Activated naive CD4-positive, alpha-beta T cell treated with anti-CD3 and anti-CD28 coated beads, Interleukin-2, amount 50 U/mL, for 72 hours (primary cell): ENCODE data around the gene AFG3L2. TPM values are rescaled to one million over a fixed set of nuclear protein-coding genes. Genes with fewer than 3 reads are reported as not detected.
"Not testable (repeated sequence)": the region's sequence is repeated elsewhere in the genome, so short reads cannot be mapped to it uniquely, and the experiment has no call there.

ENCODE experiments used
- ATAC-seq, 2 donors: fragments of 150-1000 bp; cut with Tn5 transposase; 2 replicates each; pipeline ENCODE4 v1.10.0; 2021; ENCODE audit warnings: mild to moderate bottlenecking in 2 of 2, moderate library complexity in 2 of 2
- DNase-seq, 2 donors: peaks; one replicate each; pipeline ENCODE4 v3.0.0; 2021 to 2022; ENCODE audit warnings: low spot score in 2 of 2
- H3K27ac Mint-ChIP-seq, 2 donors: one replicate each; pipeline ENCODE4 v1.8.0; 2022; ENCODE audit warnings: mild to moderate bottlenecking in 2 of 2, mixed read lengths in 2 of 2
- H3K36me3 Mint-ChIP-seq, 2 donors: one replicate each; pipeline ENCODE4 v1.8.0; 2022; ENCODE audit warnings: mixed read lengths in 2 of 2
- H3K9me3 Mint-ChIP-seq, 2 donors: one replicate each; pipeline ENCODE4 v1.8.0; 2022; ENCODE audit warnings: mixed read lengths in 2 of 2
- total RNA-seq, 2 donors: library from RNA; stranded (reverse); gene quantifications; one replicate each; pipeline ENCODE4 v1.2.3, GENCODE V29; 2022

AFG3L2 gene
- total RNA-seq, 2 donors from 2014 or later = 36.8 to 52.3 TPM

GRCh38 chr18:12403601-12404506, 26.8 kb upstream of the AFG3L2 start:
- ATAC-seq (no peak), DNase-seq (no peak)
- no peak overlapping the region for H3K27ac Mint-ChIP-seq
- H3K36me3 Mint-ChIP-seq = no peaks in the 10 kb centered on the region
- no peaks in the 10 kb centered on the region for H3K9me3 Mint-ChIP-seq

GRCh38 chr18:12401881-12402280, 24.9 kb upstream of the AFG3L2 start:
- DNase-seq = no peak
- ATAC-seq = peak in 1 of 2 donors; percentile 26
- H3K36me3 Mint-ChIP-seq = no peaks in the 10 kb centered on the region
- no peak overlapping the region for H3K27ac Mint-ChIP-seq
- no peaks in the 10 kb centered on the region for H3K9me3 Mint-ChIP-seq

- Mint-ChIP-seq H3K9me3 (no peaks in the 10 kb centered on the region), H3K27ac (no peak overlapping the region), H3K36me3 (no peaks in the 10 kb centered on the region)
- no peak for DNase-seq
- ATAC-seq = no peak
These were observed 22.2 kb upstream of the AFG3L2 start for GRCh38 chr18:12399231-12399630.

- no peak for DNase-seq
- Mint-ChIP-seq H3K36me3 (no peaks in the 10 kb centered on the region), H3K27ac (no peak overlapping the region)
These were observed 21.6 kb upstream of the AFG3L2 start for GRCh38 chr18:12398625-12399024.

GRCh38 chr18:12397793-12398192, 20.8 kb upstream of the AFG3L2 start:
- Mint-ChIP-seq H3K36me3 (no peaks in the 10 kb centered on the region), H3K9me3 (no peaks in the 10 kb centered on the region), H3K27ac (no peak overlapping the region)
- no peak for ATAC-seq
- no peak for DNase-seq

More at GRCh38 chr18:12398625-12399024, 21.6 kb upstream of the AFG3L2 start:
- ATAC-seq = no peak
- H3K9me3 Mint-ChIP-seq = no peaks in the 10 kb centered on the region

GRCh38 chr18:12397254-12397653, 20.2 kb upstream of the AFG3L2 start:
- no peaks in the 10 kb centered on the region for H3K9me3 Mint-ChIP-seq
- H3K36me3 Mint-ChIP-seq = no peaks in the 10 kb centered on the region
- ATAC-seq (no peak), DNase-seq (no peak)
- H3K27ac Mint-ChIP-seq = no peak overlapping the region

- DNase-seq = no peak
- Mint-ChIP-seq H3K9me3 (no peaks in the 10 kb centered on the region), H3K27ac (no peak overlapping the region), H3K36me3 (no peaks in the 10 kb centered on the region)
- ATAC-seq = no peak
These were observed 17.4 kb upstream of the AFG3L2 start for GRCh38 chr18:12394428-12394827.

GRCh38 chr18:12393998-12394397, 17.0 kb upstream of the AFG3L2 start:
- no peak for ATAC-seq
- H3K9me3 Mint-ChIP-seq = no peaks in the 10 kb centered on the region
- no peak overlapping the region for H3K27ac Mint-ChIP-seq
- no peak for DNase-seq
- no peaks in the 10 kb centered on the region for H3K36me3 Mint-ChIP-seq

- Mint-ChIP-seq H3K27ac (no peak overlapping the region), H3K9me3 (no peaks in the 10 kb centered on the region), H3K36me3 (no peaks in the 10 kb centered on the region)
- ATAC-seq = no peak
- DNase-seq = no peak
These were observed 16.5 kb upstream of the AFG3L2 start for GRCh38 chr18:12393510-12393909.

- DNase-seq (peak in 1 of 2 donors; percentile 52), ATAC-seq (peak; percentile 83 to 94)
- Mint-ChIP-seq H3K36me3 (no peaks in the 10 kb centered on the region), H3K27ac (no peak overlapping the region), H3K9me3 (no peaks in the 10 kb centered on the region)
These were observed 14.6 kb upstream of the AFG3L2 start for GRCh38 chr18:12391487-12392165.

- DNase-seq (no peak), ATAC-seq (no peak)
- Mint-ChIP-seq H3K9me3 (no peaks in the 10 kb centered on the region), H3K36me3 (no peaks in the 10 kb centered on the region), H3K27ac (no peak overlapping the region)
These were observed 11.4 kb upstream of the AFG3L2 start for GRCh38 chr18:12388442-12388841.

- no peak for DNase-seq
- no peaks in the 10 kb centered on the region for H3K9me3 Mint-ChIP-seq
- ATAC-seq = no peak
- no peaks in the 10 kb centered on the region for H3K36me3 Mint-ChIP-seq
- H3K27ac Mint-ChIP-seq = no peak overlapping the region
These were observed 7.2 kb upstream of the AFG3L2 start for GRCh38 chr18:12384261-12384660.

- DNase-seq, H3K36me3 Mint-ChIP-seq, H3K9me3 Mint-ChIP-seq, ATAC-seq, H3K27ac Mint-ChIP-seq: not testable (repeated sequence)
These were observed 6.7 kb upstream of the AFG3L2 start for GRCh38 chr18:12383759-12384158.

- H3K27ac Mint-ChIP-seq, H3K36me3 Mint-ChIP-seq, H3K9me3 Mint-ChIP-seq, ATAC-seq, DNase-seq: not testable (repeated sequence)
These were observed 5.3 kb upstream of the AFG3L2 start for GRCh38 chr18:12382221-12382814.

- H3K9me3 Mint-ChIP-seq, DNase-seq, ATAC-seq: not testable (repeated sequence)
- Mint-ChIP-seq H3K36me3 (peaks cover 5 to 18% of the 10 kb centered on the region in 2 donors), H3K27ac (peak overlapping the region; percentile 88 to 93)
These were observed 1.2 kb upstream of the AFG3L2 start for GRCh38 chr18:12378198-12378558.

- DNase-seq (no peak), ATAC-seq (peak in 1 of 2 donors; percentile 76)
- H3K36me3 Mint-ChIP-seq = peaks cover 5 to 19% of the 10 kb centered on the region in 2 donors
- H3K27ac Mint-ChIP-seq = peak overlapping the region; percentile 88 to 93
- H3K9me3 Mint-ChIP-seq = no peaks in the 10 kb centered on the region
These were observed 650 bp upstream of the AFG3L2 start for GRCh38 chr18:12377556-12378197.
